H1 (cell line): ENCODE data around the gene SLC22A8. TPM values are rescaled to one million over a fixed set of nuclear protein-coding genes. Genes with fewer than 3 reads are reported as not detected.

Experiments used
- EGR1 ChIP-seq: IDR thresholded peaks from 2 replicates; pipeline ENCODE4 v1.6.1; 2011; ENCODE audit warnings: low read depth, low read length, borderline replicate concordance
- KDM4A ChIP-seq: IDR thresholded peaks from one replicate; pipeline ENCODE4 v1.7.1; 2012; ENCODE audit warnings: low read depth, mild to moderate bottlenecking, moderate library complexity, low read length, inconsistent platforms; ENCODE audit not compliant: severe bottlenecking
- SP2 ChIP-seq: IDR thresholded peaks from 2 replicates; pipeline ENCODE4 v1.6.1; 2012; ENCODE audit warnings: mild to moderate bottlenecking, low read length, inconsistent platforms
- SRF ChIP-seq: IDR thresholded peaks from 2 replicates; pipeline ENCODE4 v1.6.1; 2011; ENCODE audit warnings: mild to moderate bottlenecking, low read depth, low read length, moderate library complexity
- polyA plus RNA-seq, 7 experiments: library from polyadenylated mRNA; depleted of rRNA in 3 of 7; stranded (reverse) in 5 of 7; unstranded in 2 of 7; fragments of >200 nt in 5 of 7; fragments of 200-250 nt in 2 of 7; gene quantifications; 1 replicate in 5 of 7; 2 replicates in 1 of 7; 4 replicates in 1 of 7; pipeline versions ENCODE4 v1.2.1 to v1.2.3, GENCODE V29; 2011 to 2013; ENCODE audit warnings: missing spikeins in 2 of 7, mixed read lengths in 2 of 7
- total RNA-seq: library from RNA; stranded (reverse); fragmentation: NEBNext Ultra II Directional; extraction: Animal tissue kit (Norgen Biotek cat#: 25700); gene quantifications from 2 replicates; pipeline ENCODE4 v1.2.1, GENCODE V29; 2021
- TF ChIP-seq, protein P1 (sequence below): IDR thresholded peaks from 2 replicates; pipeline ENCODE4 v1.6.1; 2012; ENCODE audit warnings: low read length, inconsistent platforms

SLC22A8 gene
- total and polyA plus RNA-seq, 2 of the 8 experiments (the other 6 are each of a cell fraction or from before 2014, with no cell fraction given) = not detected

DNA sequence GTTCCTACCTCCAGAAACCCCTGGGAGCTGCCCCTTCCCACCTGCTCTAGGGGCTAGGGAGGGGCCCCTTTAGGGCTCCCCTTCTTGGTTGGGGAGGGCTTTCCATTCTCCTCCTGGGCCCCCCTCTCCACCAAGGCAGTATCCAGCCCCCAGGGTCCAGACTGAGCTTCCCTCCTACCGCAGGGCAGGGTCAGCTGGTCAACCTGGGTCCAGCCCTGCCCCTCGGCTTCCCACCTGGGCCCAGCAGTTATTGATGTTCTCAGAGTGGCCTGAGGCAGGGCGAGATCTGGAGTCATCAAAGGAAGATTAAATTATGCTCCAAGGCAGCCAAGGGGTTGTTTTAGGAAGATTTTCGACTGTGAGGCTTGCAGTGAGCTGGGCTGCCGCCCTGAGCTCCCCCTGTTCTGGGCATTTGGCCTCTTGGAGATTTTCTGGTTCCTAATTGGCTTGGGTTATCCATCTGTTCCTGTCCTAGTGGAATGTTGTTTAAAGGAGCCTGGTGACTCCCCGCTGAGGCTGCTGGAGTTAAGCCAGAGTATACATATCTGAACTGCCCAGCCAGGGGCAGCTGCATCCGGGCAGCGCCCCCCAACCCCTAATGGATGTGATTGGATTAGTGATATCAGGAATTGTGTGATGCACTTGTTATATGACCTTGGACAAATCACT is 1.8 kb upstream of the SLC22A8 start (continued):
- TF ChIP-seq, protein P1, sequence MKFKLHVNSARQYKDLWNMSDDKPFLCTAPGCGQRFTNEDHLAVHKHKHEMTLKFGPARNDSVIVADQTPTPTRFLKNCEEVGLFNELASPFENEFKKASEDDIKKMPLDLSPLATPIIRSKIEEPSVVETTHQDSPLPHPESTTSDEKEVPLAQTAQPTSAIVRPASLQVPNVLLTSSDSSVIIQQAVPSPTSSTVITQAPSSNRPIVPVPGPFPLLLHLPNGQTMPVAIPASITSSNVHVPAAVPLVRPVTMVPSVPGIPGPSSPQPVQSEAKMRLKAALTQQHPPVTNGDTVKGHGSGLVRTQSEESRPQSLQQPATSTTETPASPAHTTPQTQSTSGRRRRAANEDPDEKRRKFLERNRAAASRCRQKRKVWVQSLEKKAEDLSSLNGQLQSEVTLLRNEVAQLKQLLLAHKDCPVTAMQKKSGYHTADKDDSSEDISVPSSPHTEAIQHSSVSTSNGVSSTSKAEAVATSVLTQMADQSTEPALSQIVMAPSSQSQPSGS = no peak
- TF ChIP-seq SRF = no peak
- no peak for TF ChIP-seq SP2
- no peak for TF ChIP-seq EGR1
- TF ChIP-seq KDM4A = no peak
